ENCODE measurements around the gene SMC5.
"Not testable (repeated sequence)": the region's sequence is repeated elsewhere in the genome, so short reads cannot be mapped to it uniquely, and the experiment has no call there.

SMC5 gene
- long read RNA-seq, donor 1 = 0 reads
- long read RNA-seq, donor 2 = 0 reads
- long read RNA-seq, donor 3, partial matches to known transcripts = 6 of 7 reads
- long read RNA-seq, donor 3, other reads (novel, unspliced or antisense) = 0 of 7 reads
- long read RNA-seq, donor 4, partial matches to known transcripts = 32 of 34 reads
- long read RNA-seq, donor 4, other reads (novel, unspliced or antisense) = 0 of 34 reads
- long read RNA-seq, donor 5, partial matches to known transcripts = 21 of 21 reads
- long read RNA-seq, donor 5, other reads (novel, unspliced or antisense) = 0 of 21 reads
- long read RNA-seq, donor 6, partial matches to known transcripts = 0 of 1 reads
- long read RNA-seq, donor 6, other reads (novel, unspliced or antisense) = 0 of 1 reads
- long read RNA-seq, donor 7, full-length matches to known transcripts = 1 of 7 reads
- long read RNA-seq, donor 7, partial matches to known transcripts = 6 of 7 reads
- long read RNA-seq, donor 7, other reads (novel, unspliced or antisense) = 0 of 7 reads
- long read RNA-seq, donor 8, partial matches to known transcripts = 9 of 10 reads
- long read RNA-seq, donor 8, other reads (novel, unspliced or antisense) = 0 of 10 reads

DNA sequence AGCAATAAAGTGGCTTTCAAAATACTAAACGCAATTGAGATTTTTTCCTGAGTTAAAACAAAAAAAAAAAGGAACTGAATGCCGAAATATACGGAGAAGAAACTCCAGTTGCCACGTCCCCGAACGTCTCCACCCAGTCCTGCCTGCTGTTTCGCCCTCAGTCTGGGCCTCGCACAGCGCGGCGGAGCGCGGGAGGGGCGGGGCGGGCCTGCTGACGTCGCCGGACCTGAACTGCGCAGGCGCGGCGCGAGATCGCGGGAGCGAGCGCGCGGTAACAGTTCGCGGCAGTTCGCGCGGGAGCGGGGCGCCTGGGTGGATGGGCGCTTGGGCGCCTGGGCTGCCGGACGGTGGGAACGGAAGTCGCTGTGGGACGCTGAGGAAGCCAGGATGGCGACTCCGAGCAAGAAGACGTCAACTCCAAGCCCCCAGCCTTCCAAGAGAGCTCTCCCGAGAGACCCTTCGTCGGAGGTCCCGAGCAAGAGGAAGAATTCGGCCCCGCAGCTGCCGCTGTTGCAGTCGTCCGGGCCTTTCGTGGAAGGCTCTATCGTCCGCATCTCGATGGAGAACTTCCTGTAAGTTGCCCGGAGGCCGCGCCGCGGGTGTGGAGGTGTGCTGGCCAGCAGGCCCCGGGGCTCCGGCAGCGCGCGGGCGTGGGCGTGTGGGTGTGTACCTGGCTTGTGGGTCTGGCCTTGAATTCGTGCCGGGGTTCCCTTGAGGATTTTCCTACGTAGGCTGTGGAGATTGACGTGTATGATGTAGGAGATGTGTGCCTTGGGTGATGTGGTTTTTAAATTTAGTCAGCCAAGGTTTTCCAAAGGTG, at the start of gene SMC5:
Gene SMC5, plus strand, starts transcription at position 287 of the 820 bp plus-strand sequence. Its CDS starts 101 bp downstream, at position 388.
- DNase-seq = peak; percentile 97

DNA sequence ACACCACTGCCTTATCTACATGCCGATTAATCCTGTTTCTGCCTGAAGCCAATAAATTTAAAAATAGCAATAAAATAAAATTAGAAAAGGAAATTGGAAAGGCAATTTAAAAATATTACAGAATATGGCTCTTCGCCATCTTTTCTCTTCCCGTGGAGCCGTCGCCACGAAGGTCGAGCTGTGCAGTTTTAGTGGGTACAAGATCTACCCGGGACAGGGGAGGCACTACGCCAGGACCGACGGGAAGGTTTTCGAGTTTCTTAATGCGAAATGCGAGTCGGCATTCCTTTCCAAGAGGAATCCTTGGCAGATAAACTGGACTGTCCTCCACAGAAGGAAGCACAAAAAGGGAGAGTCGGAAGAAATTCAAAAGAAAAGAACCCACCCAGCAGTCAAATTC, 41.7 kb upstream of the SMC5 start:
- no peak for DNase-seq

DNA sequence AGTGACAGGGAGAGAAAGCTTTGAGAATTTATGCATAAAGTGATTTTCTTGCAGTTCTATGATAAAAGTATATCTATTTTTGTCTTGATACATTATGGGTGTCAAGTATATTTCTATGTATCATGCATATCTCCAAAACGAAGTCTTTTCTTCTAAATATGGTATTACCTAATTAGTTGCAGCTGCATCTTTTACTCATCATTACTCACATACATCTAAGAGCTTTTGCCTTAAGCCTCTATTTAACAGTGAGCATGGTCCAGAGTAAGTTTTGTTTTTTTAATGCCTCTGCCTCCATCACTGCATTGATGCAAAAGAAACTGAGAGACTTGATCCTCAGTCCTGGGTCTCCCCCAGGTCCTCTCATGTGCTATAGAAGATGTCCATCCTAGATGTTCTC, 40.0 kb upstream of the SMC5 start:
- no peak for DNase-seq

DNA sequence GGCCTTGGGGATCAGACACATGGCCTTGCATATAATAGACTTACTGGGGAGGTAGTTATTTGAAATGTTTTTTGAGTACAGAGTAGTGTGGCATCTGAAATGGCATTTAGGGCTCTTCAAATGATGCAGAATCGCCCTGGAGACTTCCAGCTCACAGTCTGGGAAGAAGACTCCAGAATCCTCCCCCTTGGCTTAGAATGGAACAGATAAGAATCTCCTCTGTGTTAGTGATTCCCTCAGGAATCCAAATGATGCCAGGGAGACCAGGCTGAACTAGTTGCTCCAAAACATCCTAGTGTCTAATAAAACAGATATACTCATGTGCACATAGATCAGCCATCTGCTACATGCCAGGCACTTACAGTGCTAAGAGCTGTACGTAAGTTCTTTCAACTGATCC, 38.6 kb upstream of the SMC5 start:
- no peak for DNase-seq

DNA sequence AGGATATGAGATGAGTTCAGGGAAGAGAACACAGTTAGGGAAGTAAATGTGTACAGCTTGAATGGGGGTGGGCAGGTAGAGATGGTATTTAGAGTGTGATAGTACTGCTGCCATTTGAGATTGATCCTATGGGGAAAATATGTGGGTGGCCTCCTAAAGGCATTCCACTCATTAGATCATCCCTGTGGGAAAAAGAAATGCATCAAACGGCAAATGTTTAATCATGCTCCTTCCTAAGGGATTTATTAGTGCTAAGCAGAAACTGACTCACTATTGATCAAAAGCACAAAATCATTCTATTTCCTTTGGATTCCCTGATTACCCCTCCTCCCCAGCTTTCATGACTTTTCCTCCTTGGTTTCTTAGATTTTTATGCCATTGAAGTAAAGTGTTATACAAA, 36.4 kb upstream of the SMC5 start:
- DNase-seq = no peak

DNA sequence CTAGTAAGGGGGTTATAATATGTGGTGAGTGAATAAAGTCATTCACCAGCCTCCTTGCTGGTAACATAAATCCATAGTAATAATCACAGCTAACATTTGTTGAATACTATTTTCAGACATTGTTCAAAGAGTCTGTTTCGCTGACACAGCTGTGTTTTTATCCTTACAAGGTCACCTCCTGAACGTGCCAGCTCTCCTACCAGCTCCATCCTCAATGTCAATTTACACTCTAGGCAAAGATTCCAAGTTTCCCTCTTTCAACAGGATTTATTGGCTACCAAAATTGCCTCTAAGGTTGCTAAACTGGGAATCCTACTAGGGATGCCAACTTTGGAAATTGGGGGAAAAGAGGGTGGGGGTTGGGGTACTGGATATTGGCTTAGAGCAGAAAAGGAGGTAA, 30.7 kb upstream of the SMC5 start:
- no peak for DNase-seq

DNA sequence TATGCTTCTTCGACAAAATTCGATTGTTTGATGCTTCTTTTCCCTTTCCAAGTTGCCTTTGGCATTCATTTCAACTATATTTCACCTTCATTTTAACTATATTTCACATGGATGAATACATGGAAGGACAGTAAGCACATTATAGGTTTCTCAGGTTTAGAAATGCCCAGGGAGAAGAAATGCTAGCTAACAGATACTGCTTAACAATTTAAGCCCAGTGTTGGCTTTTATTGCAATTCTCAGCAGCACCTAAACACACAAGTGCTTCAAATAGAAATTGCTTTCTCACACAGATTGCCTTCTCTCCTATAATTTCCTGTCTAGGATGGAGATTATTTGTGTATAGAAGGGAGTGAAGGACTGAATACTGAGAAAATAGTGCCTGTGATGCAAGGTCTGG, 30.2 kb upstream of the SMC5 start:
- DNase-seq = no peak

DNA sequence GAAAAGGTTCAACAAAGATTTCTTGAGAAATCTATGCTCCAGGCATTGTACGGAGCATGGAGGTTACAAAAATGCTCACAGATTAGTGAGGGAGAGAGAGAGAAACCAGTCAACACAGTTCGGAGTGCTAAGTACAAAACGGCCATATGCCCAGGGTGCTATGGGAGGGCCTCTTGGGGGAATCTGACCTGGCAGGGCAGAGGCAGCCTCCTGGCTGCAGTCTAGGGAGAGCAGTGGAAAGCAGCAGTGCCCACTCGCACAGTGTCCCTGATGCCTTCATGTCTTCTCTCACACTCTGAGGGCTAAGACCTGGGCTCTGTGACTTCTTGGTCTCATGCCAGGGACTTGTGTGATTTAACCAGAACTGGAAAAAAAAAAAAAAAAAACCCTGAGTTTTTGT, 29.8 kb upstream of the SMC5 start:
- DNase-seq = no peak

DNA sequence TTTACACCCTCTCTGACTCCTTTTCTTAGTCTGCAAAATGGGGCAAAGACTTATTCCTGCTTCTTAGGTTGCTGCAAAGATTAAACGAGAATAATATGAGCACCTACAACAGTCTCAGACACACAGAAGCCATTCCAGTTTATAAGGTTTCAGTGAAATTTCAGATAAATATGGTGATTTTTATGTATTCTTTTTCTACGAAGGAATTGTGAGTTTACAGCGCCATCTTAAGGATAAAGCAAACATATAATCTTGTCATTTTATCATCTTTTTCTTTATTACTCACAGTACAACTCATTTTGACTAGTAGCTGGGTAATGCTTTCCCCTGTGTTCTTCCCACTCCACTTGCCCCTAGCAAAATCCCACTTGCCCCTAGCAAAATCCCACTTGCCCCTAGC, 29.2 kb upstream of the SMC5 start:
- no peak for DNase-seq

DNA sequence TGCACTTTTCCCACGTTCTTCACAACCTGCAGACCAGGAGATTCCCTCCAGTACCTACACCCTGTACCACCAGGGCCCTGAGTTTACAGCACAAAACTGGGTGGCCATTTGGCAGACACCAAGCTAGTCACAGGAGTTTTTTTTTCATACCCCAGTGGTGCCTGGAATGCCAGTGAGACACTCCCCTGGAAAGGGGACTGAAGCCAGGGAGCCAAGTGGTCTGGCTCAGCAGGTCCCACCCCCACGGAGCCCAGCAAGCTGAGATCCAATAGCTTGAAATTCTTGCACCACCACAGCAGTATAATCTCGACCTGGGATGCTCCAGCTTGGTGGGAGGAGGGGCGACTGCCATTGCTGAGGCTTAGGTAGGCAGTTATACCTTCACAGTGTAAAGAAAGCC, 26.3 kb upstream of the SMC5 start:
- no peak for DNase-seq

DNA sequence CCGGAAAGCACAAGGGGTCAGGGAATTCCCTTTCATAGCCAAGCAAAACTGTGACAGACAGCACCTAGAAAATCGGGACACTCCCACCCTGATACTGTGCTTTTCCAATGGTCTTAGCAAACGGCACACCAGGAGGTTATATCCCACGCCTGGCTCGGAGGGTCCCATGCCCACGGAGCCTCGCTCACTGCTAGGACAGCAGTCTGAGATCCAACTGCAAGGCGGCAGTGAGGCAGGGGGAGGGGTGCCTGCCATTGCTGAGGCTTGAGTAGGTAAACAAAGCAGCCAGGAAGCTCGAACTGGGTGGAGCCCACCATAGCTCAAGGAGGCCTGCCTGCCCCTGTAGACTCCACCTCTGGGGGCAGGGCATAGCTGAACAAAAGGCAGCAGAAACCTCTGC, 24.6 kb upstream of the SMC5 start:
- DNase-seq = not testable (repeated sequence)

DNA sequence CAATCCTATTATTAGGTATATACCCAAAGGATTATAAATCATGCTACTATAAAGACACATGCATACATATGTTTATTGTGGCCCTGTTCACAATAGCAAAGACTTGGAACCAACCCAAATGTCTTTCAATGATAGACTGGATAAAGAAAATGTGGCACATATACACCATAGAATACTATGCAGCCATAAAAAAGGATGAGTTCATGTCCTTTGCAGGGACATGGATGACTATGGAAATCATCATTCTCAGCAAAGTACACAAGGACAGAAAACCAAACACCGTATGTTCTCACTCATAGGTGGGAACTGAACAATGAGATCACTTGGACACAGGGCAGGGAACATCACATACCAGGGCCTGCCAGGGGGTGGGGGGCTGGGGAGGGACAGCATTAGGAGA, 12.8 kb upstream of the SMC5 start:
- not testable (repeated sequence) for DNase-seq

DNA sequence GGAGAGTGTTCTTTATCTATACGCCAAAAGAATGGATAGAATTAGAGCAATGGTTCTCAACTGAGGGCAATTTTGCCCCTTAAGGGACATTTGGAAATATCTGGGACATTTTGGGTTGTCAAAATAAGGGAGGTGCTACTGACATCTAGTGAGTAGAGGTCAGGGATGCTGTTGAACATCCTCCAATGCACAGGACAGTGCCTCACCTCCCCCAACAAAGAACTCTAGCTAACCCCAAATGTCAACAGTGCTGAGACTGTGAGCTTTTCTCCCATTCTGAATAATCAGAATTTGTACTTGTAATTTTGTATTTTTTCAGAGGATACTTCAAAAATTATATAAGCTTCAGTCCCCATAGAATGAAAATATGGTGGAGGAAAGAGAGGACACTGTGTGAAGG, 8.6 kb upstream of the SMC5 start:
- no peak for DNase-seq

DNA sequence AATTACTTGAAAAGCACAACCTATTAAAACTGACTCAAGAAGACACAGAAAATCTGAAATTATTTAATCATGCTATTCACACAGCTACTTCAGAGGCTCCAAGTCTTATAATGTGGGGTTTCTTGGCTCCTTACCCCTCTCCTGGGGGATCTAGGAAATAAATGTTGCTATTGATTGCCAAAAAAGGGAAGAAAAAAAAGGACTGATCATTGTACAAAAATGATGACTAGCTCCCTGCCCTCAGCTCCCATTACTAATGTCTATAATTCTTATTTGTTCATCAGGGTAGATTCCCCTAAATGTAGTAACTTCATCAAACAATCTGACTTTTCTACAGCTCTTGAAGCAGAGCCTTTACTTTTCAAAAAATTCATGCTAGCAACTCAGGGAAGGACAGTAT, 3.3 kb upstream of the SMC5 start:
- DNase-seq = peak; percentile 7

DNA sequence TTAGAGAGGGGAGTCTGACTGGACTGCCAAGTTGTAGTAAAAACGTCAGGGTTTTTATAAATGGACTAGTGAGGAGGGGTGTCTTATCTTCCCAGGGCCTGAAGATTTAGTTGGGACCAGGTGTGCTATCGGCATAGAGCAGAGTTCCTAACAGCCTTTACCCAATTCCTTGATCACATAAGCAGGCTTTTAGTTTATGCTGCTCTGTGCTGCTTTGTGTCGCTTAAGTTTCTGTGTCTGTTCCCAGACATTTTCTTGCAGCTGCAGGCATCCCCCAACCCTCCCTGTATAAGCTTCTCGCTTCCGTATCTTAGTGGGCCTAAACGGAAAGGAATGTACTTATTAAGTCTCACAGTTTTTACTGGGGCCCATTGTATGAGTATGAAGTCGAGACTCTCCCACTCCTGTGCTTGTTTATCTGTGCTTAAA, 2.6 kb upstream of the SMC5 start:
- peak; percentile 64 for DNase-seq

DNA sequence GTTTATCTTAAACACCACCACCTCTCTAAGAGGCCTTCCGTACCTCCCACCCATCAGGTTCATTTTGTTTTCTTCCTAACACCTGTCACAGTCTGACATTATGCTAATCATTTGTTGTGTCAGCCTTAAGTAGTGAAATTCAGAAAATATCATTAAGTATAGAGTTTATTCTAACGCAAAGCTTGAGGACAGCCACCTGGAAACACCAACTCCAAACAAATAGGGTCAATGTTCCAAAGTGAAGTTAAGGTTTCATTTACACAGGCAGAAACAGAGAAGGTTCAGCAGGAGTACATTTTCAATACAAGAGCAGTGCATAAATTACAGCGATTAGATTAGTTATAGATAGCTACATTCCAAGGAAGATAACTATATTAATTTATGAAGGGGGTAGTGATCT, 1.3 kb upstream of the SMC5 start:
- DNase-seq = peak; percentile 47

DNA sequence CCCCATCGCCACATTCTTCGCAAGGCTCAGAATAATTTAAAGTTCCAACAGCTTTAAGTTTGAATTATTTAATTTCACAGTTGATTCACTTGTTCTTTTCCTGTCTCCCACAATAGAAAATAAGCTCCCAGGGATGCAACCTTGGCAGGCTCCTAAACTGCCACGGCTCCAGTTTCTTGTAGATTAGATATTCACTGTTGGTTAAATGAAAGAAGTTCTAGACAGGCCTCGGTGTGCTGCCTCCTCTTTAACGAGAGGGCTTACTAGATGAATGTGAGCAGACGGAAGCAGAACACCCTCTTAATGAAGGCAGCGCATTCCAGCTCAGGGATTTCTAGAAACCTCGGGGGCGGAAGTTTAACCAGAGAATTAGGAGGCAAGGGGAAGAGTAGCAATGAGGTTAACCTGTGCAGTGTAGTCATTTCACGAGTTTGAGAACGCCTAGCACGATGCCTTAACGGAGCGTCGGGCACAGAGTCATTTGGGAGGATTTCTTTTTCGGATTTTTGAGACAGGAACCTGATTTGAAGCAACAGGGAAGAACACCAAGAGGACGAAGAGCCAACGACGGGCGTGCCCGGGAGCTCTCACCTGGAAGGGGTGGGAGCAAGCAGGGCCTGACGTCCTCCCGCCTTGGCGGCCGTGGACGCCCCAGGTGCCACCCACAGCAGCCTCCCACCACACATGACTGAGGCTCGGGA, 637 bp upstream of the SMC5 start:
- peak; percentile 93 for DNase-seq

DNA sequence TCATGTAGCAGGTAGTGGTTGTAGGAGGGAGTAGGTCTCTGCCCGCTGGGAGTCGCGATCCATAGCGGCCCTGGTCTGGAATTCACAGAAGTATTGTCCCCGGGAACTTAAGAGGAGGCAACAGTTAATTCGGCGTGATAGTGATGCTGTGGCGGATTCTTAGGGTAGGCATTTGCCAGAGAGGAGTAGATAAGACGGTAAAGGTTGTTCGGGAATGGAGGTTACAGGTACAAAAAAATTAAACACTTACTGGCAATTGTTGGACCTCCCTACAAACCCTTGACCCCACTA, 679 bp downstream of the SMC5 start:
- DNase-seq = no peak

DNA sequence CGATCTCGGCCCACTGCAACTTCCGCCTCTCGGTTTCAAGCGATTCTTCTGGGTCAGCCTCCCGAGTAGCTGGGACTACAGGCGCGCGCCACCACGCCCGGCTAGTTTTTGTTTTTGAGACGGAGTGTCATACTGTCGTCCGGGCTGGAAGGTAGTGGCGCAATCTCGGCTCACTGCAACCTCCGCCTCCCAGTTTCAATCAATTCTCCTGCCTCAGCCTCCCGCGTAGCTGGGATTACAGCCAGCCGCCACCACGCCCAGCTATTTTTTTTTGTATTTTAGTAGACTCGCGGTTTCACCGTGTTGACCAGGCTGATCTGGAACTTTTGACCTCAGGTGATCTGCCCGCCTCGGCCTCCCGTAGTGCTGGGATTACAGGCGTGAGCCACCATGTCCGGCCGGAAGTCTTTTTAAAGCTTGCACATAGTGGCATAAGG, 1.2 kb downstream of the SMC5 start:
- no peak for DNase-seq

DNA sequence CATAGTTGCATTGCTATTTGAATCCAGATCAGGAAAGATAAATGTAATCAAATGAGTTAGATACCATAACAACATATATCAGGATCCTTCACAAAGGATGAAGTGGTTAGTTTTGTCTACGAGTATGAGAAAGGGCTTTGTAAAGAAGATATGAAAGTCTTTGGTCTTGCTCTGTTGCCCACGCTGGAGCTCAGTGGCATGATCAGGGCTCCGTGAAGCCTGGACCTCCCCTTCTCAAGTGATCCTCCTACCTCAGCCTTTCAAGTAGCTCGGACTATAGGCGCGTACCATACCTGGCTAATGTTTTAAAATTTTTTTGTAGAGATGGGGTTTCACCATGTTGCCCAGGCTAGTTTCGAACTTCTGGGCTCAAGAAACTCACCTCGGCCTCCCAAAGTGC, 1.8 kb downstream of the SMC5 start:
- DNase-seq = no peak

DNA sequence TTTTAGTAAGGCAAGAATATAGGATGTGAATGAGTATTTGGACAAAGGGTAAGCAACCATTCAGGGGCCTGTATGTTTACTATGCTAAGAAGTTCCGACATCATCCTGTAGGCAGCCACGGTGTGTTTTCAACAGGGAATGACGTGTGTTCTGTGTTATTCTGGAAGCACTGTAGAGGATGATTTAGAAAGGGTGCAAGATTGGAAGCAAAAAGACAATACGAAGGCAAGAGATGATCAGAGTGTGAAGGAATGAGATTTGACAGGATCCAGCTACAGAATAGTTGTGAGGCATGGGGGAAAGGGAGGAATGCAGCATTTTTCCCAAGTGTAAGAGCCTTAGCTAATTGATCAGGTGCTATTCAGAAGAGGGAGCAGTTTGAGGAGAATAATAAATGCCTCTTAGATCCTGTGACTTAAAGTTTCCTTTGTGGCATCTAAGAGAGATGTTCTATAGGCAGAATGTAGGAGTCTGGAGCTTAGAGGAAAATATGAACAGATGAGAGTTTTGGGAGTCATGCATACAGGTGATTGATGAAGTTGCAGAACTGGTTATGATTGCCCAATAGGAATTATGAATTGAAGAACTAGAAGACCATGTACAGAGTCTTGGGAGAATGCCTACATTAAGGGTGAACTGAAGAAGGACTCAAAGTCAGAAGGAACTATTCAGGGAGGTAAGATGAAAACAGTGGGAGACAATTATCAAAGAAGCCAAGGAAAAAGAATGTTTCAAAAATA, 2.5 kb downstream of the SMC5 start:
- DNase-seq = no peak

DNA sequence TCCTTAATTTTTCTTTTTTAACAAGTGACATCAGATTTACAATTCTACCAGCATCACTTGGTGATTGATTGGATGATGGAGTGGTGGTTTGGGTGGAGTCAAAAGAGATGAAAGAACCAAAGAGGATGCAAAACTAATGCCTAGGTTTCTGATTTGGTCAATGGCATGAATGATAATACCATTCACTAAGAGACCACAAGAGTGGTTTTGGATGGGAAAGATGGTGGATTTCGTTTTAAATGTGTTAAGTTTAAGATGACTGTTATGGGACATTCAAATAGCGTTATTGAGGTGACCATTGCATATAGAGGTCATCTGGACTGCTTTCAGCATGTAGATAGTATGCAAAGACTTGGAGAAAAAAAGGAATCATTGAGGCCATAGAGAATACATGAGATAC, 3.6 kb downstream of the SMC5 start:
- DNase-seq = no peak

Data from right kidney (tissue), 9 donors.